T1000 (cell line): ENCODE measurements around the gene HDGFL2.
"Not testable (repeated sequence)": the region's sequence is repeated elsewhere in the genome, so short reads cannot be mapped to it uniquely, and the experiment has no call there.

ENCODE experiments used
- DNase-seq: peaks from one replicate; lab custom pipeline; 2025; ENCODE audit warnings: mixed read lengths; lab: John Stamatoyannopoulos, UW

The HDGFL2 gene

DNA sequence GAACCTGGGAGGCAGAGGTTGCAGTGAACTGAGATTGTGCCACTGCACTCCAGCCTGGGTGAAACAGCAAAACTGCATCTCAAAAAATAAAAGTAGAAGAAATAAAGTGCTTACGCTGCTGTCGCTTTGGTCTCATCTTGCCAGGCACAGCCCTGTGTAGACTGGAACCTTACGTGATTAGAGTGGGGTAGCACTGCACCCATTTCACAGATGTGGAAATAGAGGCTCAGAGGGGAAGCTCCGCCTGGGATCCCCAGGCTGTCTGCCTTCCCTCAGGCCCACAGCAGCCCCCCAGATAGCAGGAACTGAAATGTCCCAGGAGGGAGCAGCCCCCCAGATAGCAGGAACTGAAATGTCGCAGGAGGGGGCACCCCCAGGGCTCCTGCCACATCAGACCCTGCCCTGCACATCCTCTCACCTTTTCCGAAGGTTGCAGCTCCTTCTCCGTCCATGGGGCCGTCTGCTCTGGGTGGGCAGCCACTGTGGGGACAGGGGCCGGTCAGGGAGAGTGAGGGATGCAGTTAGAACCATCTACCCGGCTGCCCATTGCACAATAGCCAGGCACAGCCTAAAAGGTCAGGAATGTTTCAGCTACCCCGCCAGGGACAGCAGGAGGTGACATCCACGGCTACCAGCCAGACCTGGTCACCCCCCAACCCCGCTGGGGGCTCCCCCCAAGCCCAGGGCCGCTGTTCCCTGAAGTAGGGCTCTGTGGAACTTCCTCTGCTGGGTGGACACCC is 44.3 kb downstream of the HDGFL2 start:
- DNase-seq, result no peak

DNA sequence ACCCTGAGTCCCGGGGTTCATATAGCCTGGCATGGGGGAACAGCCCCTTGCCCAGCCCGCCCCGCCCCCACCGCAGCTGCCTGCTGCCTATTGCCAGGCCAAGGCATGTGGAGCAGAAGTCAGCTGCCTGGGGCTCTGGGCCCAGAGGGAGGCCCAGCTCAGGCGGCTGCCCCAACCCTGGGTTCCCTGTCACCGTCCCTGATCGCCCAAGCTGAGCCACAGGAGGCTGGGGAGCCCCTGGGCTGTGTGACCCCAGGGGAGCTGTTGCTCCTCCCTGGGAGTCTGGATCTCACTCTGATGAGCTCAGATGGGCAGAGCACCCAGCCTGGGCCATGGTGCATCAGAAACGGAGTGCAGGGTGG is 44.8 kb downstream of the HDGFL2 start:
- DNase-seq, result no peak

DNA sequence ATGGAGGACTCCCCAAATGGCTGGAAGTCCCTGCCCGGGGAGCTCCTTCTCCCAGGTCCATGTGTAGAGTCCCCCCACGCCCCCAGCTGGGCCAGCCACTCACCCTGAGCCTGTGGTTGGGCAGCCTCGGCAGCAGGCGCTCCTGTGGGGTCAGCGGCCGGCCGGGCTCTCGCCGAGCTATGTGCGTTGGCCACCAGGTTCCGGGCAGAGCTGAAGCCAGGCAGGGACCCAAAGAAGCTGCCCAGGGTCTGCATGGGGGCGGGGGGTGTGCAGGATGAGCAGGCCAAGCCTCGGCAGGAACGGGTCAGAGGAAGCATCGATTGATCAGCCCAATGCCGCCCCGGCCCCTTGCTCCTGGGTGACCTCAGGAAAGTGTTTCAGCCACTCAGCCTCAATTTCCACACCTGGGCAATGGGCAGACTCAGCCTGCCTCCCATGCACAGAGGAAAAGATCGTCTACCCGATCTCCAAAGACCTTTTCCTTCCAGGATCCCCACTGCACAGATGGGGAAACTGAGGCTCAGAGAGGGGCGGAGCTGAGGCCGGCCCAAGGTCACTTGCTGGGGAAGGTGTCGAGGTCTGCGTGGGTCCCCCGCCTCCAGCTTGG is 45.5 kb downstream of the HDGFL2 start:
- no peak for DNase-seq

DNA sequence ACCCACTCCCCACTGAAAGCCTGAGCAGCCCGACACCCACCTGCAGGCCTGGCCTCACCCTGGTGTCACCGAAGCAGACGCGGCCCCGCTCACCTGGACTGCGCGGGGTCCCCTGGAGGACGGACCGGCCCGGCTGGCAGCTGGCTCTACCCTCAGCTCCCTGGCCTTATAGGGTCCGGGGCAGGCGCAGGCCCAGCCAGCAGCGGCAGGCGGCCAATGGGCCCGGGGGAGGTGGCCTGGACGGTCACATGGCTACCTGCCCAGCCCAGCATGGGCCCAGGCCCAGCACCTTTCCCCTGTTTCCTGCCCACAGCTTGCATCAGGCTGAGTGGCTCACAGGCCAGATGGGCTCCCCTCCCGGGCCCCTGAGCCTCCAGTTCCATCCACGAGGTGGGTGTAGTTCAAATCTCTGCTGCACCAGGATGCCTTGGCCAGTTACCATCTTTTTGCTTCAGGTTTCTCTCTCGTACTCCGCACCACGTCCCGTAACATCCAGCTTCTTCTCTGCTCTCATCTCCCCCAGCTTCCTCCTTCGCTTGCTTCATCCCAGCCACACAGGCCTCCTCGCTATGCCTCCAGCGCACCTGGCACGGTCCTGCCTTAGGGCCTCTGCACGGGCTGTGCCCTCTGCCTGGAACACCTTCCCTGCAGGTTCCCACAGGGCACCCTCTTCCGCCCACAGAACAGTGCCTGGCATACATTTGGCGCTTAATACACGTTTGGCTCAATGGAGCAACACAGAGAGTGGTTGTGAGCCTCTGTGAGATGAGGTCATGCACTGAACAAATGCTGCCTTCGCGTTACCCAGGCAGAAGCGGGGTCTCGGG is 46.5 kb downstream of the HDGFL2 start, which contains the start of gene PLIN4:
Gene PLIN4 (minus strand): TSS at position 142 of the 827 bp plus-strand sequence. CDS start 214 bp downstream, outside the sequence.
- no peak for DNase-seq

DNA sequence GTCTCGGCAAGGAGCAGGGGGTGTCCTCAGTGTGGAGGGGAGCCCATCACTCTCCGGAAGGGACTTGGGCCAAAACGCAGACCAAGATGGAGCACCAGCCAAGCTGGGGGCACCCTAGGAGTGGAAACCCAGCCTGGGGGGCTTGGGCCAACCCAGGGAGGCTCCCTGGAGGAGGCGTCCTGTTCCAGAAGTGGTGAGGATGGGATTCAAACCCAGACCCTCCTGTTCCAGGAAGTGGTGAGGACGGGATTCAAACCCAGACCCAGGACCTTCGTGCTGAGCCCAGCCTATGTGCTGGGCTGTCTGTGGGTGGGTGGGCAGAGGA is 47.0 kb downstream of the HDGFL2 start:
- DNase-seq, result no peak

DNA sequence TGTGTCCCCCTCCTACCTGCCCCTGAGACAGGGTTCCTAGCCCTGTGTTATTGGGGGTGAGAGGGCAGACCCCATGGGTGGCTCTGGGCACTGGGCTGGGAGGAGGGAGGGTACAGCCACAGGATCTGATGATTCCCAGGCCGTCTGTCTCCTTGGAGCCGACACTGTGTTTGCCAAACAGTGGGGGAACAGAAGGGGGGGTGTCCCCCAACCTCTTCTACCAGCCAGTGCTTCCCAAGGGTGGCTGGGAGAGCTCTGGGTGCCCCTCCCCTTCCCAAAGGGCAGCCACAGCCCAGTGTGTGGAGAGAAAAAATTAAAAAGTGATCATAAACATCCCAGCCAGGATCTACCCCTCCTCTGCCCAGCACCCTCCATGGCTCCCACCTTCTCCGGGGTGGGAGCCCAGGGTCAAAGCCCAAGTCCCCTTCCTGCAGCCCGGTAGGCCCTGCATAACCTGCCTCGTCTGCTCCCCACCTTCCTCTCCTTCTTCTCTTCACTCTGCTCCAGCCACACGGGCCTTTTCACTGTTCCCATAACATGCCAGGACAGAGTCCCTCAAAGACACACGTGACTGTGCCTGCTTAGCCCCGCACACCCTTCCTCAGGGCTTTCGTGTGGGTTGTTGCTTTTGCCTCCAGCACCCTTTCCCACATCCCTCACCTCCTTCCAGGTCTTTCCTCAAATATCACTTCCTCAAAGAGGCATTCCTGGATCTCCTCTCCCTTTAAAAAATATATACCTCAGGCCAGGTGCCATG is 47.6 kb downstream of the HDGFL2 start:
- DNase-seq, result no peak

DNA sequence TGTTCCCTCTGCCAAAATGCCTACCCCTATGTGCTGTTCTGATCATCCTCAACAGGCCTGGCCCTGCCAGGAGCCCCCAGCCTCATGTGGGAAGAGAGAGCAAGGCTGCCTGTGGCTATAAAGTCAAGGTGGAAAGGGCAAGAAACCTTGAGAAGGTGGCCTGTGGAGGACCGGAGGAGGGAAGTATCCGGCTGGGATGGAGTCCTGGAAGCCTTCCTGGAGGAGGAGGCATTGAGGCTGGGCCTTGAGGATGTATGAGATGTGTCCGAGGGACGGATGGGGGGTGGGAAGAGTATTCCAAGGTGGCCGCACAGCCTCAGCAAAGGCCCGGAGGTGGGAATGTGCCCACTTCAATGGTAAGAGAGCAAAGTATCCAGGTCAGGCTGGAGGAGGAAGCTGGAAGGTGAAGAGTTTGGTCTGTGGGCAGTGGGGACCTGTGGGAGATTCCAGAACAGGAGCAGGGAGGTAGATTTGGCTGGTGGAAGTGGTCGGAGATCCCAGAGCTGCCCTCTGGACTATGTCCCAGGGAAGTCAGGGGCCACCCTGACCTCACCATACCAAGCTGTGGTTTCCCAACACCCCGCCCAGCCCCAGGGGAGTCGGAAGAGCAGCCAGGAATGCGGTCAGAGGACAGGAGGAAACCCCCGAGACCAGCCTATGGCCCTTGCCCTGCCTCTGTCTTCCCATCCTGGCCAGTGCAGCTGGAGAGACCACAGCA is 49.2 kb downstream of the HDGFL2 start:
- no peak for DNase-seq

DNA sequence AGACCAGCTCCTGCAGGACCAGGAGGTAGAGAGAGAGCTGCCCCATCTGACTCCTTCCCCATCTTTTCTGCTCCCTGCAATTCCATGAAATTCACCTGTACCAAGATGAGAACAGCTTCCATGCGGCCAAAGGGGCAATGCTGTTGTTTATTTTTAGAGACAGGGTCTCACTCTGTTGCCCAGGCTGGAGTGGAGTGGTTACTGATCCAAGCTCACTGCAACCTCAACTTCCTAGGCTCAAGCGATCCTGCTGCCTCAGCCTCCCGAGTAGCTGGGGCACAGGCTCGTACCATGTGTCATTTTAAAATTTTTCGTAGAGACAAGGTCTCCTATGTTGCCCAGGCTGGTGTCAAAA is 49.8 kb downstream of the HDGFL2 start:
- DNase-seq, result no peak

DNA sequence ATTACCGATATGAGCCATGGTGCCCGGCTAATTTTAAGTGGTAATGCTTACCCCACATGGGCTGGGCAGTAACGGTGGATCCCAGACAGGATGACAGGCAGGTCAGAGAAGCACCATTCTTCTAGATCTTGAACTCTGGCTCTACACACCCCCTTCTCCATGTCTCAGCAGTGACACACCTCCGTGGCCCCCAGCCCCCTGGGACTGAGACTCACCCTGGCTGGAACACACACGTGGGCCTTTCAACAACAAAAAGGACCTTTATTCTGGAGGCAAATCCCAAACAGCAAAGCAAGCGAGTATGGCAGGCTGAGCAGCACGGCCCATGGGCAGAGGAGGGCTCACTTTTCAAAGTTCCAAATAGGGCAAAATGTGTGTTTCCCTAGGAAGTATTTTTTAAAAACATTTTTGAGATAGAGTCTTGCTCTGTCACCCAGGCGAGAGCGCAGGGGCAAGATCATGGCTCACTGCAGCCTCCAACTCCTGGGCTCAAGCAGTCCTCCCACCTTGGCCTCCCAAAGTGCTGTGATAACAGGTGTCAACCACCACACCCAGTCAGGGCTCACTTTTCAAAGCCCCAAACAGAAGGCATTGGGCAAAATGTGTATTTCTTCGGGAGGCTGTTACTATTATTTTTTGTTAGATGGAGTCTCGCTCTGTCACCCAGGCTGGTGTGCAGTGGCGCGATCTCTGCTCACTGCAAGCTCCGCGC is 50.4 kb downstream of the HDGFL2 start:
- DNase-seq, result no peak

DNA sequence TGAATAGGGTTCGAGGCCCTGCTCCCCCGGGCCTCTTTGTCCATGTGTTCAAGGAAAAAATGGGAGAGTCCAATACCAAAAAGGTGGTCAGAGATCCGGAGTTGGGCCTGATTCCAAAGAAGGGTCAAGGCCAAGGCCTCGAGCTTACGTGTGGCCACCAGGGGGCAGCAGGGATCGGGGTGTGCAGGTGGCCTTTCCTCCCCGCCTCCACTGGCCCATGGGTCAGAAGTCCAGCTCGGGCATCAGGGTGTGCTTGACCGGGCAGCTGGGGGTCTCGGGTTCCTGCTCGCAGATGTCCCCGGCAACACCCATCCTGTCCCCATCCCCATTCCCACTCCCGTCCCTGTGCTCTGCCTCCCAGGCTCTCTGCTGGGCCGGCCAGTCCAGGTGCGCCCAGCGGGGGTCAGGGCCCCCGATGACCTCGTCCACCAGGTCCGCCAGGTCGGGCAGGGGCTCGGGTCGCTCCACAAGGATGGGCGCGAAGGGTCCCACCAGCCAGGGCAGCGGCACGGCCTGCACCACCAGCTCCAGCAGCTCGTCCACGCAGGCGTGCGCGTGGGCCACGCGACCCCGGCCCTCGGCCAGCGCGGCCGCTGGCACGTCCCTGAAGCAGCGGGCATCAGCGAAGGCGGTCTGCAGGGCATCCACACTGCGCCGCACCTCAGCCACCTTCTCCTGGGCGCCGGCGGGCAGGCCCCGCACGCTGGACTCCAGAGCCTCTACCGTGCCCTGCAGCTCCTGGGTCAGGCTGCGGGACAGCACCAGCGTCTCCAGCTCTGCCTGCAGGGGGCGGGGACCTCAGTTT is 51.4 kb downstream of the HDGFL2 start:
- DNase-seq, result no peak

DNA sequence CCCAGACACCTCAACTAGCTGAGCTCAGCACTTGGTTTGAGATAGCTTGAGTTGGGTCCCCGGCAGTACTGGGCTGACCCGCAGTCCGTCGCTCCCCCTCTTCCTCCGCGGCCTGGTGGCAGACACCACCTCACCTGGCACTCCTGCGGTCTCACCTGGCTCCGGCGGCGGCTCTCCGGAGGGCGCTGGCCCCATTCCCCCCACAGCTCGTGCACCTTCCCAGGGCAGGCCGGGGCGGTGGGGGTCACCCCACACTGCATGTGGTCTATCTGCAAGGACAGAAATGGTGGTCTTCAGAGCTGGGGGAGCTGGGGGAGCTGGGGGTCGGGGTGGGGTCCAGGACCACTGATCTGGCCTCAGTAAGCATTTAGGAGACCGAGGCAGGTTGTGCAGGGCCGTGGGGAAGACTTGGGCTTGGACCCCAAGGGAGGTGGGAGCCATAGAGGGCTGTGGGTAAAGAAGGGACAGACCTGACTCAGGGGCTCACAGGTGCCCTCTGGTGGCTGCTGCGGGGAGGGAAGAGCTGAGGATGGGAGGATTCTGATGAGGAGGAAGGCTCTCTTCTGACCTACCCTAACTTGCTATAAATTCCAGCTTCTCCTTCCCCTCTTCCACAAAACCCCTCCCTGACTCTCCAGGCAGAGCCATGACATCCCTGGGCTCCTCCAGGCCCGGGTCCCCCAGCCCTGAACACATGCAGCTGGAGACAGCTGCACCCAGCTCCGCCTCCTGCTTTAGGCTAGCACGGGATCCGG is 52.9 kb downstream of the HDGFL2 start:
- DNase-seq, result peak; percentile 42

DNA sequence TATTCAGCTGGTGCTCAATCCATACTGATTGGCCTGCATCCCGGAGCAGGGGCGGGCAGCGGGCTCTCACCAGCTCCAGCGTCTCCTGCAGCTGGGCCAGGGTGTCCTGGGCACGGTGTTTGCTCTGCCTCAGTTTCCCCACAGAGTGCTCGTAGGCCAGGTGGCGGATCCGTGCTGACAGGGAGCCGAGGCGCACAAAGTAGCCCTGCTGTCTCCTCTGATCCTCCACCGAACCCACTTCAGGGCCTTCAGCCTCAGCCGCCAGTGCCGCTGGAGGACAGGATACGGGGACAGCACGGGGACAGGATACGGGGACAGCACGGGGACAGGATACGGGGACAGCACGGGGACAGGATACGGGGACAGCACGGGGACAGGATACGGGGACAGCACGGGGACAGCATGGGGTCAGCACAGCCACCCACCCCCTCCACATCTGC is 53.5 kb downstream of the HDGFL2 start:
- no peak for DNase-seq

DNA sequence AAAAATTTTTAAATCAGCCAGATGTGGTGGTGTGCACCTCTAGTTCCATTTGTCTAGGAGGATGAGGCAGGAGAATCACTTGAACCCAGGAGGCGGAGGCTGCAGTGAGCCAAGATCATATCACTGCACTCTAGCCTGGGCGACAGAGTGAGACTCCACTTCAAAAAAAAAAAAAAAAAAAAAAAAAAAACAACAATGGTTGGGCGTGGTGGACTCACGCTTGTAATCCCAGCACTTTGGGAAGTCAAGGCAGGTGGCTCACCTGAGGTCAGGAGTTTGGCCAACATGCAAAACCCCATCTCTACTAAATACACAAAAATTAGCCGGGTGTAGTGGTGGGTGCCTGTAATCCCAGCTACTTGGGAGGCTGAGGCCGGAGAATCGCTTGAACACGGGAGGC is 55.3 kb downstream of the HDGFL2 start:
- not testable (repeated sequence) for DNase-seq

DNA sequence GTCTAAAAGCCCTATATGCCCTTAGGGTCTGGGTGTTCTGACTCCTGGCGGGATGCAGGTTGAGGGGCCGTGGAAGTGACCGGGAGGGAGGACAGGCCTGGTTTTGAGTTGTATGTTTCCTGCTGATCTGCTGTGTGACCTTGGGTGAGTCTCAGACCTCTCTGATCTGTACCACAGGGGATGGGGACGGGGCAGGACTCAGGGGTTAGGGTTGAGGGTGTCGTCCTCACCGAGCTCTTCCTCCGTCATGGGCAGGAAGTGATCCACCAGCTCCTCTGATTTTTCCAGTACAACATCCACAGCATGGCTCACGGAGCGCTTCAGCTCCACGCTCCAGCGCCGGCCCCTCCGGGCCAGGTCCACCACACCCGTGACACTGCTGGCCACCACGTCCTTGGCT is 56.7 kb downstream of the HDGFL2 start:
- no peak for DNase-seq

DNA sequence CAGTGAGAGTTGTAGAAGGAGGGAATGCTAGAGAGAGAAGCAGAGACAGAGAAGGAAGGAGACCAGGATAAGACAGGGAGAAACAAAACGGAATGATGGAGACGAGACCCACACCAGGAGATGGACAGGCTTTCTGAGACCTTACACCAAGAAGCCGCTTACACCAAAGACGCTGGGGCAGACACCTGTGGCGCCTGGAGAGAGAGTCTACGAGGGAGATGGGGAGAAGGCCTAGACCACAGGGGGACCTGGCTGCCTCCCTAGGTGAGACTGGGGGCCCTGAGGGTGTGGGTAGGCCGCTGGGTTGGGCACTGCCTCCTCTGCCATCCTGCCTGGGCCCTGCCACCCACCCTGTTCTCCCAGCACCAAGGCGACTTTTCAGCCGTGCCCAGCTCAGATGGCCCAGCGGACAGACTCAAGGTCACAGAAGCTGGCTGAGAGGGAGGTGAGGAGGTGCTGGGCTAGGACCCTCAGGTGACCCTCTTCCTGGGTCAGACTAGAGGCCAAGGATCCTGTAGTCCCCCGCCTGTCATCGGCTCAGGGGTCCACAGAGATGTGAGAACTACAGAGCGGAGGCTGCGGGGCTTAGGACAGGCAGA is 57.9 kb downstream of the HDGFL2 start:
- no peak for DNase-seq

DNA sequence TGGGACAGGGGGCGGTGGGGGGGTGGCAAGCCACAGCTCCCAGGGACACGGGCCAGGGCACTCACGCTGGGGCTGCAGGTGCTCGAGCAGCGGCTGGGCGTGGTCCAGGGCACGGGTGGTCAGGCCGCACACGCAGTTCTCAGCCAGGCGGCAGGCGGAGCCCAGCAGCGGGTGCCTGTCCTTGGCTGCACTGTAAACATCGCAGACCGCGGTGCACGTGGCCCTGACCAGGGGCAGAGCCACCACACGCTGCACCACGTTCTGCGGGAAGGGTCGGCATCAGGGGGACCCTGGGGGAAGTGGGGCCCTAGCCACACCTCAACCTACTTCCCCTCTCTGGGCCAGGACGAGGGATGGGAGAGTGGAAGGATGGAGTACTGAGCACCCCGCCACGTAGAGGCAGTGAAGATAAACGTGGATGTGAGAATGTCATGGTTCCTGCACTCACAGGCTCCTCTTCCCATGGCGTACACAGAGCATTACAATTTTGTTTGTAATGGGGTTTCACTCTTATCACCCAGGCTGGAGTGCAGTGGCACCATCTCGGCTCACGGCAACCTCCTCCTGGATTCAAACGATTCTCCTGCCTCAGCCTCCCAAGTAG is 59.6 kb downstream of the HDGFL2 start:
- DNase-seq, result no peak

DNA sequence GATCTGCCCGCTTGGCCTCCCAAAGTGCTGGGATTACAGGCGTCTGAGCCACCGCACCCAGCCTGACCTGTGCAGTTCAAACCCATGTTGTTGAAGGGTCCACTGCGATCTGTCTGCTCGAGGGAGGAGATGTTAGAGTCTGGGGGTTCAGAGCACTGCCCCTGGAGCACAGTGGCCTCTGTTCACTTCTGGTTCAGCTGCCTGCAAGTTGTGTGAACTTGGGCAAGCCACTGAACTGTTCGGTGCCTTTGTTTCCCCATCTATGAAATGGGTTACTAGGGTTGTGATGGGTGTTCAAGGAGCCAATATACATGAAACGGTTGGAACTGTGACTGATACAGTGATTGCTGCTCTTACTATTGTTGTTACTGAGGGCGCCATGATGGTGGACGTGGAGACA is 61.2 kb downstream of the HDGFL2 start:
- no peak for DNase-seq

DNA sequence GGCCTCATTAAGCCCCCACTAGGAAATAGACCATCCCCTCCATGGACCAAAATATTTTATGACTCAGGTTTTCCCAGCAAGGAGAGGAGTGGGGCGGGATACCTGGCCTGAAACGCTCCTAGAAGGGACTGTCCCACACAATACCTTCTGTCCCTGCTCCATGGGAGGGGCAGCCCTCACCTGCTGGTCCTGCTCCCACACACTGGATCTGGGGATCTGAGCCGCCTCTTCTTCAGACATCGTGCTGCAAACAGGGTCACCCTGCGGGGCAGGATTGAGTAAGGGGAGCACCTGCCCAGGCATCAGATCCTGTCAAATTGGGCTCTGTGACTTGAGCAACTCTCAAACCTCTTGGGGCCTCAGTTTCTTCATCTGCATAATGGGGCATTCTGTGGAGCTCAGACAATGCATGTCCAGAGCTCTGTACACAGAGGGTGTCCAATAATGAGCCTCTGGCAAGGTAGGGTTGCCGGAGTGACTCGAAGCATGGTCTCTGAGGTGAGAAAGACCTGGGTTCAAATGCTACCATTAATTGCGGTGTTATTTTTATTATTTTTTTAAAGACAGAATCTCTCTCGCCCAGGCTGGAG is 61.8 kb downstream of the HDGFL2 start:
- no peak for DNase-seq
